Uterus (tissue), 4 donors: ENCODE results near the gene EDAR. TPM values are rescaled to one million over a fixed set of nuclear protein-coding genes. Genes with fewer than 3 reads are reported as not detected.

Source experiments
- DNase-seq, 2 donors: peaks; one replicate each; pipeline ENCODE4 v3.0.0-alpha.2; 2019 to 2020
- H3K27ac ChIP-seq, 2 donors: fragments of 200-600 bp; sonication (generic); 1 replicate in 1 of 2; 2 replicates in 1 of 2; pipeline ENCODE4 v1.5.1; 2016 to 2018
- H3K27me3 ChIP-seq, 2 donors: fragments of 200-600 bp; sonication (generic); one replicate each; pipeline ENCODE4 v1.5.1; 2018 to 2019; ENCODE audit warnings: control low read depth in 1 of 2
- H3K36me3 ChIP-seq, 2 donors: fragments of 200-600 bp; sonication (generic); one replicate each; pipeline ENCODE4 v1.5.1; 2019; ENCODE audit warnings: control low read depth in 1 of 2
- H3K4me1 ChIP-seq, 2 donors: fragments of 200-600 bp; sonication (generic); one replicate each; pipeline ENCODE4 v1.5.1; 2018 to 2019; ENCODE audit warnings: control low read depth in 1 of 2
- H3K4me3 ChIP-seq, 2 donors: fragments of 200-600 bp; sonication (generic); 1 replicate in 1 of 2; 2 replicates in 1 of 2; pipeline ENCODE4 v1.5.1; 2018 to 2019; ENCODE audit warnings: mild to moderate bottlenecking in 1 of 2
- H3K9me3 ChIP-seq, 2 donors: fragments of 200-600 bp; sonication (generic); one replicate each; pipeline ENCODE4 v1.5.1; 2019; ENCODE audit warnings: control low read depth in 1 of 2
- POLR2A ChIP-seq, 2 donors: fragments of 450-650 bp; IDR thresholded peaks; one replicate each; pipeline ENCODE4 v1.6.1; 2016; ENCODE audit warnings: antibody characterized with exemption in 2 of 2, mild to moderate bottlenecking in 1 of 2, moderate library complexity in 1 of 2
- intact Hi-C: fragments of 100-400 bp; cut with DNase I; formaldehyde crosslinking; loops from one replicate; pipeline ENCODE4 v1.15.1; 2023; ENCODE audit warnings: low total_unique reads
- small RNA-seq: library from RNA; depleted of rRNA; stranded (forward); fragments of <200 nt; gene quantifications from one replicate; pipeline ENCODE3, GENCODE V24; 2016
- total RNA-seq, 4 donors: library from RNA; depleted of rRNA in 3 of 4; stranded (reverse); fragments of >200 nt in 3 of 4; gene quantifications; one replicate each; pipeline versions ENCODE4 v1.1.0 to v1.2.4, GENCODE V29; 2014 to 2023
- TF ChIP-seq, protein P1 (sequence below), 4 experiments: fragments of 200-600 bp in 2 of 4; fragments of 450-650 bp in 2 of 4; sonication (generic) in 2 of 4; IDR thresholded peaks; one replicate each; pipeline ENCODE4 v1.5.1; 2016 to 2019; ENCODE audit warnings: antibody characterized with exemption in 4 of 4, mild to moderate bottlenecking in 2 of 4, moderate library complexity in 1 of 4
- donor health status: DM: yes; HTN: yes; CAD: no.

EDAR gene
- total RNA-seq, 4 donors from 2014 or later = 0.62 TPM; not detected in 3

- intact Hi-C loops = no loop called here
Measured at GRCh38 chr2:108854484-108854883, 134.5 kb downstream of the EDAR start.

DNA sequence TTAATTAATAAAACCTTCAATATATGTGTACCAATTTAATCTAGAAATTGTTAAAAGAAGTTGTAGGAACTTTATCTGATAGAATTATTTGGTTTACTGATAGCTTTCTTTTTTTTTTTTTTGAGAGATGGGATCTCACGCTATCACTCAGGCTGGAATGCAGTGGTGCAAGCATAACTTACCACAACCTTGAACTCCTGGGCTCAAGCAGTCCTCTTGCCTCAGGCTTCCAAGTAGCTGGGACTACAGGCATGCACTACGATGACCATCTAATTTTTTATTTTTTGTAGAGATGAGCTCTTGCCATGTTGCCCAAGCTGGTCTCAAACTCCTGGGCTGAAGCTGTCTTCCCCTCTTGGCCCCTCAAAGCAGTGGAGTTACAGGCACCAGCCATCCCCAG lies 135.6 kb downstream of the EDAR start:
- TF ChIP-seq, protein P1, sequence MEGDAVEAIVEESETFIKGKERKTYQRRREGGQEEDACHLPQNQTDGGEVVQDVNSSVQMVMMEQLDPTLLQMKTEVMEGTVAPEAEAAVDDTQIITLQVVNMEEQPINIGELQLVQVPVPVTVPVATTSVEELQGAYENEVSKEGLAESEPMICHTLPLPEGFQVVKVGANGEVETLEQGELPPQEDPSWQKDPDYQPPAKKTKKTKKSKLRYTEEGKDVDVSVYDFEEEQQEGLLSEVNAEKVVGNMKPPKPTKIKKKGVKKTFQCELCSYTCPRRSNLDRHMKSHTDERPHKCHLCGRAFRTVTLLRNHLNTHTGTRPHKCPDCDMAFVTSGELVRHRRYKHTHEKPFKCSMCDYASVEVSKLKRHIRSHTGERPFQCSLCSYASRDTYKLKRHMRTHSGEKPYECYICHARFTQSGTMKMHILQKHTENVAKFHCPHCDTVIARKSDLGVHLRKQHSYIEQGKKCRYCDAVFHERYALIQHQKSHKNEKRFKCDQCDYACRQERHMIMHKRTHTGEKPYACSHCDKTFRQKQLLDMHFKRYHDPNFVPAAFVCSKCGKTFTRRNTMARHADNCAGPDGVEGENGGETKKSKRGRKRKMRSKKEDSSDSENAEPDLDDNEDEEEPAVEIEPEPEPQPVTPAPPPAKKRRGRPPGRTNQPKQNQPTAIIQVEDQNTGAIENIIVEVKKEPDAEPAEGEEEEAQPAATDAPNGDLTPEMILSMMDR (IDR thresholded peaks at IDR 0.05) = no peak
- TF ChIP-seq POLR2A (IDR thresholded peaks at IDR 0.05) = no peak
- intact Hi-C loops = no loop called here
- H3K4me1 ChIP-seq = no peaks in the 10 kb centered on the region
- DNase-seq = no peak
- no peaks in the 10 kb centered on the region for H3K9me3 ChIP-seq
- no peak overlapping the region for H3K4me3 ChIP-seq
- no peaks in the 10 kb centered on the region for H3K36me3 ChIP-seq
- H3K27ac ChIP-seq = no peak overlapping the region
- no peaks in the 10 kb centered on the region for H3K27me3 ChIP-seq

More at GRCh38 chr2:108854484-108854883, 134.5 kb downstream of the EDAR start:
- TF ChIP-seq, protein P1 (IDR thresholded peaks at IDR 0.05) = no peak
- H3K27me3 ChIP-seq = no peaks in the 10 kb centered on the region
- H3K4me1 ChIP-seq = no peaks in the 10 kb centered on the region
- H3K9me3 ChIP-seq = no peaks in the 10 kb centered on the region
- no peak for DNase-seq
- H3K4me3 ChIP-seq = no peak overlapping the region
- no peak overlapping the region for H3K27ac ChIP-seq
- no peaks in the 10 kb centered on the region for H3K36me3 ChIP-seq

DNA sequence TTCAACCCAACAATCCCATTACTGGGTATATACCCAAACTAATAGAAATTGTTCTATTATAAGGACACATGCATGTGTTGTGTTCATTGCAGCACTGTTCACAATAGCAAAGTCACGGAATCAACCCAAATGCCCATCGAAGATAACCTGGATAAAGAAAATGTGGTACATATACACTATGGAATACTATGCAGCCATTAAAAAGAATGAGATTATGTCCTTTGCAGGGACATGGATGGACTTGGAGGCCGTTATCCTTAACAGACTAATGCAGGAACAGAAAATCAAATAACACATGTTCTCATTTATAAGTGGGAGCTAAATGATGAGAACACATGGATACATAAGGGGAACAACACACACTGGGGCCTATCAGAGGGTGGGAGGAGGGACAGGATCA lies 136.6 kb downstream of the EDAR start:
- Histone ChIP-seq H3K4me1 (no peaks in the 10 kb centered on the region), H3K27ac (no peak overlapping the region), H3K9me3 (no peaks in the 10 kb centered on the region), H3K4me3 (no peak overlapping the region), H3K36me3 (no peaks in the 10 kb centered on the region), H3K27me3 (no peaks in the 10 kb centered on the region)
- TF ChIP-seq, protein P1 (IDR thresholded peaks at IDR 0.05) = no peak
- TF ChIP-seq POLR2A (IDR thresholded peaks at IDR 0.05) = no peak
- DNase-seq = no peak
- intact Hi-C loops = no loop called here

- no peaks in the 10 kb centered on the region for H3K9me3 ChIP-seq
- H3K4me3 ChIP-seq = no peak overlapping the region
- no peaks in the 10 kb centered on the region for H3K4me1 ChIP-seq
- no peak overlapping the region for H3K27ac ChIP-seq
- TF ChIP-seq POLR2A (IDR thresholded peaks at IDR 0.05) = no peak
- TF ChIP-seq, protein P1 (IDR thresholded peaks at IDR 0.05) = no peak
- DNase-seq = no peak
- H3K27me3 ChIP-seq = no peaks in the 10 kb centered on the region
- no peaks in the 10 kb centered on the region for H3K36me3 ChIP-seq
- intact Hi-C loops = no loop called here
Measured at GRCh38 chr2:108847000-108847399, 142.0 kb downstream of the EDAR start.

DNA sequence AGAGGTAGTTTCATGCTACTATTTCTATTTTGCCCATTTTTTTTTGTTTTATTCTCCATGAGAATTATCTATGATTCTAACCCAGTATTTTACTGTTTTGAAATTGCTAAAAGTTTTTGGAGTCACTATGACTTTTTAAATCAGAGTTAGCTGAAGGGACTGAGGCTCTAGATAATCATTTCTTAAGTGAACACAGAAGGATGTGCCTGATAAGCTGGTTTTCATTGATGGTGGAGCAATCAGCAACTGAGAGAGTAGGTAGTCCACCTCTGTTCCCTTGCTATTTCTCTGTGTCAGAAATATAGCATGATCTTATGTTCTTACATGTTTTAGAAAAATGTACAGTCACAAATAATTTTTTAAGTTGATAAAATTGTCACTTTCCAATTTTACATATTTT lies 143.1 kb downstream of the EDAR start:
- TF ChIP-seq, protein P1 (IDR thresholded peaks at IDR 0.05) = no peak
- no peak for TF ChIP-seq POLR2A (IDR thresholded peaks at IDR 0.05)
- Histone ChIP-seq H3K27ac (no peak overlapping the region), H3K27me3 (no peaks in the 10 kb centered on the region), H3K4me3 (no peak overlapping the region), H3K36me3 (no peaks in the 10 kb centered on the region), H3K9me3 (peaks cover 0 to 3% of the 10 kb centered on the region in 2 donors), H3K4me1 (no peaks in the 10 kb centered on the region)
- intact Hi-C loops = no loop called here
- DNase-seq = no peak

Small RNA genes lying within 50 kb of the gene (small RNA-seq; reads per million reads assigned to genes)
- gene AC073415.1 = not detected

Other genes with a start within 250 kb of the EDAR start
- gene CCDC138, start 202.4 kb downstream of the EDAR start, total RNA-seq = 10 to 100 TPM in 2 of 4 donors, 1 to 10 TPM in 2; 4.4 to 26.0 (median 9.8) TPM
- 10 to 100 TPM in 1 of 4 donors, 1 to 10 TPM in 2, not detected in 1; 5.1 to 10.2 (median 8.7) TPM for gene SH3RF3, start 140.0 kb upstream of the EDAR start, total RNA-seq